GM23338 (cell line): ENCODE measurements around the gene GTF3C2.

Experiments used
- REST ChIP-seq: IDR thresholded peaks from one replicate; pipeline ENCODE4 v1.6.1; 2018; ENCODE audit warnings: antibody characterized with exemption; ENCODE audit not compliant: unreplicated experiment
- ZNF331 ChIP-seq: fragments of 250-450 bp; sonication (Bioruptor Pico); IDR thresholded peaks from 2 replicates; pipeline ENCODE4 v1.5.0; 2020; ENCODE audit warnings: low read depth, mild to moderate bottlenecking, moderate library complexity

GRCh38 chr2:27282892-27283291 is 73.7 kb downstream of the GTF3C2 start:
- no peak for TF ChIP-seq ZNF331 (CRISPR knock-in tag)
- no peak for TF ChIP-seq REST
